Measurements from ENCODE around the gene ANKDD1B.

Gene ANKDD1B

GRCh38 chr5:75706016-75706415 lies 94.8 kb downstream of the ANKDD1B start:
- no peak for DNase-seq (ENCODE audit: low read depth, low spot score)

DNA sequence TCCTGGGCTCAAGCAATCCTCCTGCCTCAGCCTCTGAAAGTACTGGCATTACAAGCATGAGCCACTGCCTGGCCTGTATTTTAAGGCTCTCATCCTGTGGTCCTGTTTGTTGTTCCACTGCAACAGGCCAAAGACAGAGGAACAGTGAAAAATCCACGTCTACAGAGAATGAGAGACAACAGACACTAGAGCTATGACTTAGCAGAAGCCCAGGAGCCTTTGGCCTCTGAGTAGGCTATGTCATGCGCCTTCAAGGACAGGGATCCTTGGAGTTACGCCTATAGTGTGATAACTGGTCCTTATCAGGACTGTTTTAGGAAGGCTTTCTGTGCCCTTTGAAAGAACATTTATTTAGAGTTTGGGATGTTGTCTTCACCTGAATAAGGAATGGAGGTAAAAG lies 95.5 kb downstream of the ANKDD1B start:
- DNase-seq (ENCODE audit: low read depth, low spot score): no peak

DNA sequence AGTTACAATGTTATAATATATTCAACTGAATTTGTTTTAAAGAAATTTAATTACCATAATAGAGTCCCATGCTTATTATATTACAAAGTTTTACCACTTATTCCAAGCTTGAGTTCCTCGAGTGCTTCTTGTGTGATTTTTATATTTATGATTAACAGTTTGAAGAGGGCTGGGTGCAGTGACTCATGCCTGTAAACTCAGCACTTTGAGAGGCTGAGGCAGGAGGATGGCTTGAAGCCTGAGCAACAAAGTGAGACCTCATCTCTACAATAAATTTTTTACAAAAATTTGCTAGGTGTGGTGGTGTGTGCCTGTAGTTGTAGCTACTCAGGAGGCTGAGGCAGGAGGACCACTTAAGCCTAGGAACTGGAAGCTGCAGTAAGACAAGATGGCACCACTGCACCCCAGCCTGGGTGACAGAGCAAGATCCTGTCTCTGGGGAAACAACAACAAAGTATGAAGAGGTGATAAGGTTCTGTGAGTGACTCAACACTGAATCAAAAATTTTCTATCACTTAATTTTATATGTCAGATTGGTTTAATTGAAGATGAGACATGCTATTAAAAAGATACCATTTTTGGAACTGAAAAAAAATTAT lies 96.8 kb downstream of the ANKDD1B start:
- no peak for DNase-seq (ENCODE audit: low read depth, low spot score)

DNA sequence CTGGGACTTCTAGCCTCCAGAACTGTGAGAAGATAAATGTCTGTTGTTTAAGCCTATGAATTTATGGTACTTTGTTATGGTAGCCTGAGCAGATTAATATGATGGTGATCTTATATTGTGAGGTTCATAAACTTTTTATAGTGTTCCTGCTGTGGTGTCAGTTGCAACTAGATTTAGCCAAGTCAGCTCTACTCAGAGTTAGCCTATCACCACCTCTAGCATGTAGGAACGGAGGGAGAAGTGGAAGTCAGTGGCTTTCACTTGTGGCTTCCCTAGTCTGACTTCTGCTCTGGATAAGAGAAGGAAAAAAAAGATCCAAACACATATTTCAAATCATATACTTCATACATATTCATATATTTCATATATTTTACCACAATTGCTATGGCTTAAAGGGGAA lies 99.4 kb downstream of the ANKDD1B start:
- DNase-seq (ENCODE audit: low read depth, low spot score): no peak

GRCh38 chr5:75711151-75711550 lies 99.9 kb downstream of the ANKDD1B start:
- DNase-seq (ENCODE audit: low read depth, low spot score): no peak

DNA sequence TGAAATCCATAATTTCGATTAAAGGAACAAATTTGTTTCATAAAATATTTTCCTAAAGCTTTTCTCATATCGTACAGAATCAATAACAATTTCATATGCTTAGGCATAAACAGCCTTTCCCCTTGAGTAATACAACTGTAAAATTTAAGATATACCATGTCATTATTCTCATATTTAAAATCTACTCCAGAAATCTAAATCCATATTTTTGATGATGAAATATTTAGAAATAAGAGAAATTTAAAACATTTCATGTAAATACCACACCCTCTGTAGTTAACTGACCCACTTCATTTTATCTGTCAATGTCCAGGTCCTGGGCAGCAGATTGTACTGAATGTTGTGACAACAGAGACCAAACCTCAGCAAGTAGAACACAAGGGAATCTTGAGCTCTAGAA lies 100.8 kb downstream of the ANKDD1B start:
- no peak for DNase-seq (ENCODE audit: low read depth, low spot score)

GRCh38 chr5:75716715-75717081 lies 105.4 kb downstream of the ANKDD1B start:
- no peak for DNase-seq (ENCODE audit: low read depth, low spot score)

DNA sequence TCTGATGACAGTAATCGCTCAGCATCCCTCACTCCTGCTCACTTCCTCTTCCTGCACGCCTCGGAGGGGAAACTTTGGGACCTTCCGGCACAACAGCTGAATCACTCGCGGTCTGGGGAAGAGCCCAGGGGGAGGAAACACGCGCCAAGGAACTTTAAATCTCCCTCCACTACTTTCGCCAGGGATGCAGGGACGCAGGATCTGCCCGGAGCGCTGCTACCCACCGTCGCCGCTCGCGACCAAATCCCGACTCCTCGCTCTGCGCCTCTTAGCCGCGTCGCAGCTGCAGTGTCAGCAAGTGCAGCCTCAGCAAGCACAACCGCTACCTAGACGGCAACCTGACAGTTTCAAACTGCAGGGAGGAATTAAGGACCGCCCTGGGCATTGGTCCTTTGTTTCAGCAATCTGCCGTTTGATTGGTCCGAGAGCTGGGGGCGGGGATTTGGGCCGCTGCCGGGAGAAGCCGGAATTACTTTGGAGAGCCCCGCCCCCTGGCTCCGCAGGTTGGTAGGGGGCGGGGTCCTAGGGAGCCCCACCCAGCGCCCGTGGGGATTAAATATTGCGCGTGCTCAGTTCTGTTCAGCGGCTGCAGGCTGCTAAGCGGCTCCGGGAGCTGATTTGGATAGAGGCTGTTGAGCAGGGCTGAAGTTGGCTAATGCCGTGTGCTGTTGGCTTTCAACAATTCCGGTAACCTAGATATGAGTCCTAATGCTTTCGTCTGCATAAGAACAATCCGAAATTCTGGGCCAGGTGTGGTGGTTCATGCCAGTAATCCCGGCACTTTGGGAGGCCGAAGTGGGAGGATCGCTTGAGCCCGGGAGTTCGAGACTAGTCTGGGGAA lies 106.0 kb downstream of the ANKDD1B start, which contains the start of gene POC5:
Gene POC5 (minus strand): TSS at position 356 of the 841 bp plus-strand sequence. CDS start 4,500 bp downstream, outside the sequence.
- peak; percentile 98 for DNase-seq (ENCODE audit: low read depth, low spot score)

- DNase-seq (ENCODE audit: low read depth, low spot score): no peak
These were observed 109.6 kb downstream of the ANKDD1B start for GRCh38 chr5:75720882-75721281.

Measured in activated naive CD8-positive, alpha-beta T cell treated with anti-CD3 and anti-CD28 coated beads, Interleukin-2, amount 50 U/mL, for 16 hours (primary cell).